ELF-1 (cell line): Measurements from ENCODE around the gene USP1.
A peak's percentile ranks its signal among the peaks of the same experiment; 100 is the strongest.

ENCODE experiments used
- DNase-seq: peaks from one replicate; pipeline ENCODE4 v3.0.0-alpha.2; 2016; ENCODE audit warnings: low read depth, low spot score

USP1 gene

GRCh38 chr1:62436466-62437272 is at the start of gene USP1:
Gene USP1 (plus strand): TSS chr1:62437049. CDS start chr1:62439868, 2,819 bp downstream.
- DNase-seq = no peak

GRCh38 chr1:62389531-62389930 is 47.3 kb upstream of the USP1 start:
- DNase-seq = no peak

GRCh38 chr1:62390071-62390470 is 46.8 kb upstream of the USP1 start:
- no peak for DNase-seq

- peak; percentile 49 for DNase-seq
Observed at GRCh38 chr1:62391369-62391971, 45.4 kb upstream of the USP1 start.

GRCh38 chr1:62392951-62393350 is 43.9 kb upstream of the USP1 start:
- DNase-seq = no peak

GRCh38 chr1:62394646-62395045 is 42.2 kb upstream of the USP1 start:
- no peak for DNase-seq

- no peak for DNase-seq
Observed at GRCh38 chr1:62395291-62395690, 41.6 kb upstream of the USP1 start.

- no peak for DNase-seq
Observed at GRCh38 chr1:62396871-62397270, 40.0 kb upstream of the USP1 start.

- DNase-seq = no peak
Observed at GRCh38 chr1:62397301-62397700, 39.5 kb upstream of the USP1 start.

- DNase-seq = no peak
Observed at GRCh38 chr1:62398377-62398776, 38.5 kb upstream of the USP1 start.

- DNase-seq = peak; percentile 64
Observed at GRCh38 chr1:62401034-62401760, 35.7 kb upstream of the USP1 start.

GRCh38 chr1:62405247-62405646 is 31.6 kb upstream of the USP1 start:
- DNase-seq = no peak

- peak; percentile 45 for DNase-seq
Observed at GRCh38 chr1:62406576-62406975, 30.3 kb upstream of the USP1 start.

- DNase-seq = no peak
Observed at GRCh38 chr1:62407398-62408009, 29.3 kb upstream of the USP1 start.

GRCh38 chr1:62415687-62416086 is 21.2 kb upstream of the USP1 start:
- no peak for DNase-seq

- DNase-seq = no peak
Observed at GRCh38 chr1:62417351-62417999, 19.4 kb upstream of the USP1 start.

GRCh38 chr1:62420214-62420613 is 16.6 kb upstream of the USP1 start:
- no peak for DNase-seq

- no peak for DNase-seq
Observed at GRCh38 chr1:62423580-62424242, 13.1 kb upstream of the USP1 start.

- no peak for DNase-seq
Observed at GRCh38 chr1:62424411-62424810, 12.4 kb upstream of the USP1 start.

GRCh38 chr1:62425041-62425440 is 11.8 kb upstream of the USP1 start:
- no peak for DNase-seq

GRCh38 chr1:62426237-62426636 is 10.6 kb upstream of the USP1 start:
- no peak for DNase-seq
